HL-60/S4 treated with retinoic acid at 250 ng/mL for 4 days and 3 days (cell line): ENCODE data around the gene S100A11.

Experiments used
- in situ Hi-C: fragments of 300-500 bp; cut with MboI; formaldehyde crosslinking; loops from 2 replicates; pipeline ENCODE4 v1.7.0; 2022; ENCODE audit warnings: low sequenced_read_pairs

The S100A11 gene

DNA sequence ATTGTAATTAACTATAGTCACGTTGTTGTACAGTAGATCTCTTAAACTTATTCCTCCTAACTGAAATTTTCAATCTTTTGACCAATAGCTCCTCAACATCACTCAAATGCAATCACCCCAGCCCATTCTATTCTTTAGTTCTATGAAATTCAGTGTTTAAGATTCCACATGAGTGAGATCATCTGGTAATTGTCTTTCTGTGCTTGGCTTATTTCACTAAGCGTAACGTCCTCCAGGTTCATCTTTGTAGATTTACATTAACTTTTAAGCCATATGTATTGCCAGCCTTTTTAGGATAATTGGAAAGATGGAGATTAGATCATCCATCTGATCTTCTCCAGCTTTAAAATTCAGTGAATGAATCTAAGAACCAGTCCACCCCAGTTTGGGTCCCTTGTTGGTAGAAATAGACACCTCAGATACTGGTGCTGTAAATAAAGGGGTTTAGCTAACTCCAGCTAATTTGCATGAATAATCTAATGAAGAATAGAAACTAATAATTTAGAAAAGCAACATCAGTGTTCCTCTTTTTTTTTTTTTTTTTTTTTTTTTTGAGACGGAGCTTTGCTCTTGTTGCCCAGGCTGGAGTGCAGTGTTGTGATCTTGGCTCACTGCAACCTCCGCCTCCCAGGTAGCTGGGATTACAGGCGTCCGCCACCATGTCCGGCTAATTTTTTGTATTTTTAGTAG, 50.2 kb downstream of the S100A11 start:
- in situ Hi-C loops, result no loop called here

DNA sequence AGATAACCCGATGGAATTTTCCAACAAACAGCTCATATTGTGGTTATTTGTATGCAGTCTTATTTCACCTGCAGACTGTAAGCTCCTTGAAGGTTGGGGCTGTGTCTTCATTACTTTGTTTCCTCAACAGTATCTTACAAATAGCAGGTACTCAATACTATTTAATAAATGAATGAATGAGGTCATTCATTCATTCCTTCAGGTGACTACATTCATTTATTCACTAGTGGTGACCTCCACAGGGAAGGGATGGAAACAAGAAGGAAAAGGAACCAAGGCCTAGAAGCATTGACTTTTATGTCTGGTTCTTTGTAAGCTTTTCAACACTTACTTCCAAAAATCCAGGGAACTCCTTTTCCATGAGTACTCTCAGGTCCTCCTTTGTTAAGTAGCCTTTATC, 51.0 kb downstream of the S100A11 start:
- in situ Hi-C loops, result no loop called here

DNA sequence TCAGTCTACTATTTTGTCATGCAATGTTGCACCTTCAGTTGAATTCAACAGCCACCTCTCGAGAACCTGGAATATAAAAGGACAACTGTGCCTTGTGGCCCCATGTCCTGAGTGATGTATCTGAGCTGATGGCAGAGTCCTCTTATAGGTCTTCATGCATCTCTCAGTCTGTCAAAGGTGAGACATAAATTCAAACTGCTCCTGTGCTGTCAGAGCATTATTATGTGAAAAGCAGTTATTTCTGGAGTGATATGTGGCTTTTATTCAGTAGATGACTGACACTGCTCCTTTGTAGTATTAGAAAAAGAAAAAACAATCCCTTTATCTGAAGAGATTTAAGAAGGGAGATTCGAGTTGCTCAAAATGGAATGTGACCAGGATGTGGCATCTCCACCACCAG, 51.5 kb downstream of the S100A11 start:
- in situ Hi-C loops, result no loop called here

DNA sequence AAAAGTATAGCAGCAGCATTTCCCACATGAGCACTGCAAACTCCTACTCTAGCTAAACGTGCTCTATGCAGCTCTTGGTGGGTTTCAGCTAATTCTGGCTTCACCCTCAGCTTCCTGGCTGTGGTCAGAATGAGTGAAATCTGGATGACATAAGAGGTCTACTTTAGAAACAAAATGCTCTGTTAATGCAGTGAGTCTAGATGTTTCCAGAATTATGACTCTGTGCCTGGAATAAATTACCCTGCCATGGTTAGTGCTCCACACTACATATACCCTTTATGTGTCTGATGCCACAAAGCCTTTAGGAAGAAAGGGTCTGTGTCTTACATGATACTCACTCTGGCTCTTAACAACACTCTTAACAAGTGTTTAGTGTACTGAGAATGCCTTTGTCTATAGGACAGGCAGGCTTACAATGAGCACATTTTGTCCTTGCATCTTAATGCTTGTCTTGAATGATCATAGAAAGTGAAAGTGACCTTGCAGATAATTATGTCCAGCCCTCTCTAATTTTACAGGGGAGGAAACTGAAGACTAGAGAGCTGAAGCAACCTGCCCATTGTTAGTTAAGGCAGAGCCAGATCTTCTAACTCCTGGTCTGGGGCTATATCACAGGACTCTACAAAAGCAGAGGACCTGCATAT, 52.4 kb downstream of the S100A11 start:
- in situ Hi-C loops, result no loop called here
